Uterus (tissue), 4 donors: ENCODE data around the gene FCRL6. TPM values are rescaled to one million over a fixed set of nuclear protein-coding genes. Genes with fewer than 3 reads are reported as not detected.

Experiments used
- DNase-seq, 2 donors: peaks; one replicate each; pipeline ENCODE4 v3.0.0-alpha.2; 2019 to 2020
- H3K27ac ChIP-seq, 2 donors: fragments of 200-600 bp; sonication (generic); 1 replicate in 1 of 2; 2 replicates in 1 of 2; pipeline ENCODE4 v1.5.1; 2016 to 2018
- H3K27me3 ChIP-seq, 2 donors: fragments of 200-600 bp; sonication (generic); one replicate each; pipeline ENCODE4 v1.5.1; 2018 to 2019; ENCODE audit warnings: control low read depth in 1 of 2
- H3K36me3 ChIP-seq, 2 donors: fragments of 200-600 bp; sonication (generic); one replicate each; pipeline ENCODE4 v1.5.1; 2019; ENCODE audit warnings: control low read depth in 1 of 2
- H3K4me1 ChIP-seq, 2 donors: fragments of 200-600 bp; sonication (generic); one replicate each; pipeline ENCODE4 v1.5.1; 2018 to 2019; ENCODE audit warnings: control low read depth in 1 of 2
- H3K4me3 ChIP-seq, 2 donors: fragments of 200-600 bp; sonication (generic); 1 replicate in 1 of 2; 2 replicates in 1 of 2; pipeline ENCODE4 v1.5.1; 2018 to 2019; ENCODE audit warnings: mild to moderate bottlenecking in 1 of 2
- H3K9me3 ChIP-seq, 2 donors: fragments of 200-600 bp; sonication (generic); one replicate each; pipeline ENCODE4 v1.5.1; 2019; ENCODE audit warnings: control low read depth in 1 of 2
- POLR2A ChIP-seq, 2 donors: fragments of 450-650 bp; IDR thresholded peaks; one replicate each; pipeline ENCODE4 v1.6.1; 2016; ENCODE audit warnings: antibody characterized with exemption in 2 of 2, mild to moderate bottlenecking in 1 of 2, moderate library complexity in 1 of 2
- intact Hi-C: fragments of 100-400 bp; cut with DNase I; formaldehyde crosslinking; loops from one replicate; pipeline ENCODE4 v1.15.1; 2023; ENCODE audit warnings: low total_unique reads
- total RNA-seq, 4 donors: library from RNA; depleted of rRNA in 3 of 4; stranded (reverse); fragments of >200 nt in 3 of 4; gene quantifications; one replicate each; pipeline versions ENCODE4 v1.1.0 to v1.2.4, GENCODE V29; 2014 to 2023
- TF ChIP-seq, protein P1 (sequence below), 4 experiments: fragments of 200-600 bp in 2 of 4; fragments of 450-650 bp in 2 of 4; sonication (generic) in 2 of 4; IDR thresholded peaks; one replicate each; pipeline ENCODE4 v1.5.1; 2016 to 2019; ENCODE audit warnings: antibody characterized with exemption in 4 of 4, mild to moderate bottlenecking in 2 of 4, moderate library complexity in 1 of 4
- donor health status: DM: yes; HTN: yes; CAD: no.

FCRL6 gene
- total RNA-seq, 4 donors from 2014 or later, result 0.21 to 1.1 TPM; not detected in 2

DNA sequence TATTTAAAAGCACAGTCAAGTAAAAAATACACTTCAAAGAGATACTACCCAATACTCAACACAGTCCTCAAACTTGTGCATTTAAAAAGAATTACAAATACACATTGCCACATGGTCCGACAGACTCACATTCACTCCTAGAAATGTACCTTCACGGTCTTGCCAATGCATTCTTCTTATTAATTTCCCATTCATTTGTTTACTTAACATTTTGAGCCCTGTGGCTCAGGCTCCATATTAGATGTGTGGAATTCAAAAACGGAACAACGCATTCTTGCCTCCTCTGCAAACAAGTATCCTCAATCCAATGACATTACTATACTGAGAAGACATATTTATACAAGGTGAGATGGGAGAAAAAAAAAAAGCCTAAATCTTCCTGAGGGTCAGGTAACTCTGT is 23.9 kb upstream of the FCRL6 start:
- no peak for TF ChIP-seq POLR2A (IDR thresholded peaks at IDR 0.05)
- no peak for DNase-seq
- H3K9me3 ChIP-seq, result no peaks in the 10 kb centered on the region
- H3K27me3 ChIP-seq, result no peaks in the 10 kb centered on the region
- no peak overlapping the region for H3K4me3 ChIP-seq
- intact Hi-C loops, result no loop called here
- no peaks in the 10 kb centered on the region for H3K4me1 ChIP-seq
- H3K27ac ChIP-seq, result peak overlapping the region; percentile 18 to 28
- H3K36me3 ChIP-seq, result no peaks in the 10 kb centered on the region

DNA sequence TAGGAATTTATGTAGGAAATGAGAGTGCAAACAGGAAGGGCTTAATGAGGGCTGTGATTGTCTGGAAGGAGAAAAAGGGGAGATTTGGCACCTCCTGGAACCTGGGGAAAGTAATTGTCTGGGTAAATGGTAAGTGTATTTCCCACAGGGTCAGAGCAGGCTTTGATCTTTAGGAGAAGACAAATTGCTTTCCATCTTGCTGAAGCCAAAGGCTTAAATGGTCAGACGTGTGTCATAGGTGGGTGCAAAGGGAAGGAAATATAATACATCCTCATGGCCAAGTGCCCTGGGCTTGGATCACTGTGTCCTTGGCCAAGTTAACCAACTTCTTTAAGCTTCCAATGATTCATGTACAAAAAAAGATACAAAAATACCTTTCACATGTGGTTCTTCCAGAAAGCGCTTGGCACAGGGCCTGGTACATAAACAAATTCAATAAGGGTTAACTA is 22.7 kb upstream of the FCRL6 start:
- TF ChIP-seq POLR2A (IDR thresholded peaks at IDR 0.05), result no peak
- TF ChIP-seq, protein P1, sequence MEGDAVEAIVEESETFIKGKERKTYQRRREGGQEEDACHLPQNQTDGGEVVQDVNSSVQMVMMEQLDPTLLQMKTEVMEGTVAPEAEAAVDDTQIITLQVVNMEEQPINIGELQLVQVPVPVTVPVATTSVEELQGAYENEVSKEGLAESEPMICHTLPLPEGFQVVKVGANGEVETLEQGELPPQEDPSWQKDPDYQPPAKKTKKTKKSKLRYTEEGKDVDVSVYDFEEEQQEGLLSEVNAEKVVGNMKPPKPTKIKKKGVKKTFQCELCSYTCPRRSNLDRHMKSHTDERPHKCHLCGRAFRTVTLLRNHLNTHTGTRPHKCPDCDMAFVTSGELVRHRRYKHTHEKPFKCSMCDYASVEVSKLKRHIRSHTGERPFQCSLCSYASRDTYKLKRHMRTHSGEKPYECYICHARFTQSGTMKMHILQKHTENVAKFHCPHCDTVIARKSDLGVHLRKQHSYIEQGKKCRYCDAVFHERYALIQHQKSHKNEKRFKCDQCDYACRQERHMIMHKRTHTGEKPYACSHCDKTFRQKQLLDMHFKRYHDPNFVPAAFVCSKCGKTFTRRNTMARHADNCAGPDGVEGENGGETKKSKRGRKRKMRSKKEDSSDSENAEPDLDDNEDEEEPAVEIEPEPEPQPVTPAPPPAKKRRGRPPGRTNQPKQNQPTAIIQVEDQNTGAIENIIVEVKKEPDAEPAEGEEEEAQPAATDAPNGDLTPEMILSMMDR (IDR thresholded peaks at IDR 0.05), result no peak
- Histone ChIP-seq H3K27me3 (no peaks in the 10 kb centered on the region), H3K36me3 (no peaks in the 10 kb centered on the region), H3K4me3 (no peak overlapping the region), H3K4me1 (no peaks in the 10 kb centered on the region), H3K9me3 (no peaks in the 10 kb centered on the region), H3K27ac (peak overlapping the region; percentile 18 to 28)
- DNase-seq, result peak in 1 of 2 donors; percentile 52
- intact Hi-C loops, result no loop called here

- peak; percentile 57 to 84 for TF ChIP-seq POLR2A (IDR thresholded peaks at IDR 0.05)
- TF ChIP-seq, protein P1 (IDR thresholded peaks at IDR 0.05), result peak; percentile 92 to 97 (median 94)
- DNase-seq, result peak; percentile 97 to 99
- no peaks in the 10 kb centered on the region for H3K4me1 ChIP-seq
- peak within 1 kb of the TSS; percentile 74 to 85 for H3K27ac ChIP-seq
- H3K4me3 ChIP-seq, result peak within 1 kb of the TSS; percentile 47 to 73
- intact Hi-C loops, result no loop called here
- H3K36me3 ChIP-seq, result no peaks in the 10 kb centered on the region
- no peaks in the 10 kb centered on the region for H3K27me3 ChIP-seq
- no peaks in the 10 kb centered on the region for H3K9me3 ChIP-seq
These were observed 21.3 kb upstream of the FCRL6 start, which contains the start of gene DUSP23 for GRCh38 chr1:159780583-159781582. TSS of gene DUSP23 (plus strand) at chr1:159780962. CDS start at chr1:159781101, 139 bp downstream.

GRCh38 chr1:159781992-159782391 is 20.2 kb upstream of the FCRL6 start:
- intact Hi-C loops, result no loop called here
- peak overlapping the region; percentile 74 to 85 for H3K27ac ChIP-seq
- DNase-seq, result no peak

DNA sequence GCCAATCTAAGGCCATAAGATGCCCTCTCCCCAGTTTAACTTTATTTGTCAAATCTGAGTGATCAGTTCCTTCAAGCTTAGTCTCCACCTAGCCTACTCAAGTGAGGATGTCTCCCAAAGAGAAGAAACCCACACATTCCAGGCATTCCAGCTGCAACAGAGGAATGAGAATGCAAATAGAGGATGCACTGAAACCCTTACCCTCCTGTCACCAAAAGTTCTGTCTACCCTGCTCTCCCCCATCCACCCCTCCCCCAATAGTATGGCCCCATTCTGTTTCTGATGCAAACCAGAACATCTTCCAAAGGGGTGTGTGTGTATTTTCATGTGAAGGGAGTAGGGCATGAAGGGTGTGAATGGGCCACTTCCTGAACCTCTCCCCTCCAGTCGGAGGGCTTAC is 18.4 kb upstream of the FCRL6 start:
- Histone ChIP-seq H3K36me3 (no peaks in the 10 kb centered on the region), H3K27ac (no peak overlapping the region), H3K9me3 (no peaks in the 10 kb centered on the region), H3K4me1 (no peaks in the 10 kb centered on the region), H3K4me3 (no peak overlapping the region), H3K27me3 (no peaks in the 10 kb centered on the region)
- intact Hi-C loops, result no loop called here
- TF ChIP-seq, protein P1 (IDR thresholded peaks at IDR 0.05), result no peak
- no peak for TF ChIP-seq POLR2A (IDR thresholded peaks at IDR 0.05)
- DNase-seq, result no peak

More at GRCh38 chr1:159781992-159782391, 20.2 kb upstream of the FCRL6 start:
- Histone ChIP-seq H3K9me3 (no peaks in the 10 kb centered on the region), H3K27me3 (no peaks in the 10 kb centered on the region), H3K4me1 (no peaks in the 10 kb centered on the region), H3K36me3 (no peaks in the 10 kb centered on the region), H3K4me3 (peak overlapping the region in 1 of 2 donors; percentile 73)
- TF ChIP-seq, protein P1 (IDR thresholded peaks at IDR 0.05), result no peak
- no peak for TF ChIP-seq POLR2A (IDR thresholded peaks at IDR 0.05)
